Measurements from ENCODE around the gene UBE3A.

Gene UBE3A

GRCh38 chr15:25327686-25328085, 111.1 kb downstream of the UBE3A start:
- DNase-seq: no peak

- DNase-seq: no peak
Measured at GRCh38 chr15:25325187-25325586, 113.6 kb downstream of the UBE3A start.

- no peak for DNase-seq
Measured at GRCh38 chr15:25323420-25323819, 115.4 kb downstream of the UBE3A start.

GRCh38 chr15:25287823-25288222, 151.0 kb downstream of the UBE3A start:
- DNase-seq: no peak
